Measurements from ENCODE around the gene SPN. TPM values are rescaled to one million over a fixed set of nuclear protein-coding genes. Genes with fewer than 3 reads are reported as not detected.
"Not testable (repeated sequence)": the region's sequence is repeated elsewhere in the genome, so short reads cannot be mapped to it uniquely, and the experiment has no call there.

SPN gene
- total RNA-seq, 2 donors from 2014 or later, result 1.3 to 2.0 TPM

DNA sequence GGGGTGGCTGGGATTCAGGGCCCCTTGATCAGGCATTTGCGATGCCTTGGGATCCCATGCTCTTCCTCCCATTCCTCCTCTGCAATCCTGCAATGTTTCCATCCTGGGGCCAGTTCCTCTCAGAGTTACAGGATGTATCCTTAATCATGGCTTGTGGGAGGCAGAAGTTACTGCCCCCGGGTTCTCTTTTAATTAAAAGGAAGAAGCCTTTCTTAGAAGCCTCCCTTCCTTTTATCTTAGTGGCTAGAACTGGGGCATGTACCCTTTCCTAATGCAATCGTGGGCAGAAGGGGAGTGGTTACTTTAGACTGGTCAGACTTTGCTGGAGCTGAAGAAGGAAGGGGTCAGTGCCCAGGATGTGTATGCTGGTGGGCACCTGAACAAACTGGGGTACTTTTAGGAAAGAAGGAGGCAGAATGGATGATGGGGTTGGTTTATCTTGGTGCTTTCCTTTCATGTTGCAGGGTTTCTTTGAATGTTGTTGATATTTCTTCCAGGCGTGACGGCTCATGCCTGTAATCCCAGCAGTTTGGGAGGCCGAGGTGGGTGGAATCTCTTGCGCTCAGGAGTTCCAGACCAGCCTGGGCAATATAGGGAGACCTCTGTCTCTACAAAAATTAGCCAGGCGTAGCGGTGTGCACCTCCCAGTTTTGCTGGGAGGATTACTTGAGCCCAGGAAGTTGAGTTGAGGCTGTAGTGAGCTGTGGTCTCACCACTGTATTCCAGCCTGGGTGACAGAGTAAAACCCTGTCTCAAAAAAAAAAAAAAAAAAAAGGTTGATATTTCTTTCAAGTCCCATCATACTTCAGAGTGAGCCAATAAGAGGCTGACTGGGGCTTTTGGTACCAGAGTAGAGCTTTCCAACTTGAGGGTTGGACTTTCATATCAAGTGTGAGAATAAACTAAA, 13.2 kb upstream of the SPN start:
- no peak overlapping the region for H3K4me3 ChIP-seq
- H3K36me3 ChIP-seq (replicated peaks in 1 of 2; ENCODE audit: insufficient read depth in 1 of 2, low read depth in 2 of 2), result no peaks in the 10 kb centered on the region
- intact Hi-C loops (cut with DNase I), result no loop called here
- no peaks in the 10 kb centered on the region for H3K9me3 ChIP-seq
- no peaks in the 10 kb centered on the region for H3K27me3 ChIP-seq
- no peak for ATAC-seq
- DNase-seq, result no peak
- no peaks in the 10 kb centered on the region for H3K4me1 ChIP-seq
- 62 to 73% methylated on average over 9 of the region's 9 CpGs for WGBS, 2 donors
- no peak overlapping the region for H3K27ac ChIP-seq
- no peak for TF ChIP-seq POLR2A (IDR thresholded peaks at IDR 0.05)
- TF ChIP-seq, protein P1, sequence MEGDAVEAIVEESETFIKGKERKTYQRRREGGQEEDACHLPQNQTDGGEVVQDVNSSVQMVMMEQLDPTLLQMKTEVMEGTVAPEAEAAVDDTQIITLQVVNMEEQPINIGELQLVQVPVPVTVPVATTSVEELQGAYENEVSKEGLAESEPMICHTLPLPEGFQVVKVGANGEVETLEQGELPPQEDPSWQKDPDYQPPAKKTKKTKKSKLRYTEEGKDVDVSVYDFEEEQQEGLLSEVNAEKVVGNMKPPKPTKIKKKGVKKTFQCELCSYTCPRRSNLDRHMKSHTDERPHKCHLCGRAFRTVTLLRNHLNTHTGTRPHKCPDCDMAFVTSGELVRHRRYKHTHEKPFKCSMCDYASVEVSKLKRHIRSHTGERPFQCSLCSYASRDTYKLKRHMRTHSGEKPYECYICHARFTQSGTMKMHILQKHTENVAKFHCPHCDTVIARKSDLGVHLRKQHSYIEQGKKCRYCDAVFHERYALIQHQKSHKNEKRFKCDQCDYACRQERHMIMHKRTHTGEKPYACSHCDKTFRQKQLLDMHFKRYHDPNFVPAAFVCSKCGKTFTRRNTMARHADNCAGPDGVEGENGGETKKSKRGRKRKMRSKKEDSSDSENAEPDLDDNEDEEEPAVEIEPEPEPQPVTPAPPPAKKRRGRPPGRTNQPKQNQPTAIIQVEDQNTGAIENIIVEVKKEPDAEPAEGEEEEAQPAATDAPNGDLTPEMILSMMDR (IDR thresholded peaks at IDR 0.05), result no peak

DNA sequence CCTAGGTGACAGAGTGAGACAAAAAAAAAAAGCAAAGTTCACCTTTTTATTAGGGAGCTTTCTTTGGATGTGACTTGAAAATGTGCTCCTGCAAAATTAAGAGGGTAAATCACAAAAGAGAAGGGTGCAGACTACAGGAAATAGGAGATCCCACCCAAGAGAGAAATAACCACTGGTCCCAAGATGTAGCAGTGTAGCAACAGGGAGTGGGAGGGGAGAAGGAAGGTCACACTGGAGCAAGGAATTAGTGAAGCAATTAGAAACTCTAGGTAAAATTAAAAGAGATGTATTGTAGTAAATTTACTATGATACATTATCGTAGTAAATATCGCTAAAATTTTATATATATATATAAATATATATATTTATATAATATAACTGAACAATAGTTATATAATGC, 12.3 kb upstream of the SPN start:
- Histone ChIP-seq H3K4me3 (no peak overlapping the region), H3K9me3 (no peaks in the 10 kb centered on the region), H3K27ac (no peak overlapping the region), H3K27me3 (no peaks in the 10 kb centered on the region), H3K4me1 (no peaks in the 10 kb centered on the region), H3K36me3 (replicated peaks in 1 of 2; ENCODE audit: insufficient read depth in 1 of 2, low read depth in 2 of 2) (no peaks in the 10 kb centered on the region)
- 88 to 89% methylated on average over 2 of the region's 2 CpGs for WGBS, 2 donors
- TF ChIP-seq, protein P1 (IDR thresholded peaks at IDR 0.05), result no peak
- TF ChIP-seq POLR2A (IDR thresholded peaks at IDR 0.05), result no peak
- intact Hi-C loops (cut with DNase I), result no loop called here
- DNase-seq, result no peak
- no peak for ATAC-seq

DNA sequence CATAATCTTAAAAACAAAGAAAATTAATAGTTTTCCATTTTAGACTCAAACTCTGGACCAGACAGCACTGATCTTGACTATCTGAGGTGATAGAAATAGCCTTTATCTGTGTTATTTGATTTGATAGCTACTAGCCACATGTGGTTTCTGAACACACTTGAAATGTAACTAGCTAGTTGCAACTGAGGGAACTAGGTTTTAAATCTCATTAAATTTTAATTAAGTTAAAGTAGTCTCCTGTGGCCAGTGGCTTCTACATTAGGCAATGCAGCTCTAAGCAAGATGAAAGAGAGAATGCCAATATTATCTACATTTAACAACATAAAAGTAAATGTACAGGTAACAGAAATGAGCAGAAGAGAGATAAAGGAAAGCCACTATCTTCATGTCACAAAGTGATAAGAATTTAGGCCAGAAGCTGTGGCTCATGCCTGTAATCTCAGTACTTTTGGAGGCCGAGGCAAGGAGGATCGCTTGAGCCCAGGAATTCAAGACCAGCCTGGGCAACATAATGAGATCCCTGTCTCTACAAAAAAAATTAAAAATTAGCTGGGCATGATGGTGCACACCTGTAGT, 11.2 kb upstream of the SPN start:
- intact Hi-C loops (cut with DNase I), result no loop called here
- ATAC-seq, result no peak

DNA sequence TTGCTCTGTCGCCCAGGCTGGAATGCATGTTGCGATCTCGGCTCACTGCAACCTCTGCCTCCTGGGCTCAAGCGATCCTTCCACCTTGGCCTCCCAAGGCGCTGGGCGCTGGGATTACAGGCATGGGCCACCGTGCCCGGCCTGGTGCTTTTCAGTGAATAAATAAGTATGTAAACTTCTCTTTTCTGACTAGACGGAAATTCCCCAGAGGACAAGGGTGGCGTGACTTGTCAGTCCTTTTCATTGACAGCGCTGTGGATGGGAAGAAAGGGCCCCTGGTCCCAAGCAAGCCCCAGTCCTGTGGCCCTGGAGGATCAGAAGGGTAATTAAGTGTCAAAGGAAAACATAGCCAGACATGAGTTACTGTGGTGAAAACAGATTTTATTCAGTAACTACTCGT, 9.6 kb upstream of the SPN start:
- Histone ChIP-seq H3K4me1 (no peaks in the 10 kb centered on the region), H3K36me3 (replicated peaks in 1 of 2; ENCODE audit: insufficient read depth in 1 of 2, low read depth in 2 of 2) (no peaks in the 10 kb centered on the region), H3K9me3 (no peaks in the 10 kb centered on the region), H3K27ac (no peak overlapping the region), H3K27me3 (no peaks in the 10 kb centered on the region), H3K4me3 (no peak overlapping the region)
- intact Hi-C loops (cut with DNase I), result no loop called here
- WGBS, 2 donors, result 63 to 83% methylated on average over 12 of the region's 12 CpGs
- no peak for ATAC-seq
- no peak for DNase-seq
- TF ChIP-seq, protein P1 (IDR thresholded peaks at IDR 0.05), result no peak
- no peak for TF ChIP-seq POLR2A (IDR thresholded peaks at IDR 0.05)

More for the DNA sequence above, 11.2 kb upstream of the SPN start:
- no peaks in the 10 kb centered on the region for H3K27me3 ChIP-seq
- H3K27ac ChIP-seq, result no peak overlapping the region
- H3K9me3 ChIP-seq, result no peaks in the 10 kb centered on the region
- no peak for TF ChIP-seq POLR2A (IDR thresholded peaks at IDR 0.05)
- H3K36me3 ChIP-seq (replicated peaks in 1 of 2; ENCODE audit: insufficient read depth in 1 of 2, low read depth in 2 of 2), result no peaks in the 10 kb centered on the region
- no peak for DNase-seq
- no peak overlapping the region for H3K4me3 ChIP-seq
- WGBS, 2 donors, result 67 to 88% methylated on average over 2 of the region's 2 CpGs
- H3K4me1 ChIP-seq, result no peaks in the 10 kb centered on the region

DNA sequence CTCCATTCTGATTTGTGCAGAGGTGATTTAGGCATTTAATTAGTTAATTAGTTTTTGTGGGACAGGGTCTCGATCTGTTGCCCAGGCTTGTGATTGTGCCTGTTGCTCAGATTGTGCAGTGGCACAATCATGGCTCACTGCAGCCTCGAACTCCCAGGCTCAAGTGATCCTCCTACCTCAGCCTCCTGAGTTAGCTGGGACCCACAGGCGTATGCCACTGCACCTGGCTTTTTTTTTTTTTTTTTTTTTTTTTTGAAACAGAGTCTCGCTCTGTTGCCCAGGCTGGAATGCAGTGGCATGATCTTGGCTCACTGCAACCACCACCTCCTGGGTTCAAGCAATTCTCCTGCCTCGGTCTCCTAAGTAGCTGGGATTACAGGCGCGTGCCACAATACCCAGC, 9.2 kb upstream of the SPN start:
- DNase-seq; H3K9me3 ChIP-seq; H3K27me3 ChIP-seq; intact Hi-C loops (cut with DNase I); H3K4me3 ChIP-seq; H3K27ac ChIP-seq; ATAC-seq; H3K4me1 ChIP-seq; H3K36me3 ChIP-seq (replicated peaks in 1 of 2; ENCODE audit: insufficient read depth in 1 of 2, low read depth in 2 of 2): not testable (repeated sequence)
- 82 to 84% methylated on average over 7 of the region's 7 CpGs for WGBS, 2 donors

All from body of pancreas (tissue), 4 donors.